ENCODE data around the gene RGS1.

GRCh38 chr1:192628396-192629057, 53.0 kb downstream of the RGS1 start:
- TF ChIP-seq CTCF (IDR thresholded peaks at IDR 0.05) (no peak), POLR2A (IDR thresholded peaks at IDR 0.05) (no peak)
